Measurements from ENCODE around the gene ACOT7.

- TF ChIP-seq CTCF (IDR thresholded peaks at IDR 0.05; ENCODE audit: insufficient read depth, low read length, poor library complexity, severe bottlenecking) (no peak), EZH2phosphoT487 (conservative IDR thresholded peaks at IDR 0.05; ENCODE audit: low read length) (no peak)
These were observed 72.4 kb downstream of the ACOT7 start for GRCh38 chr1:6321205-6321604.

Data from SU-DHL-6 (cell line).